K562 (cell line): ENCODE results near the gene PLA2G2C. TPM values are rescaled to one million over a fixed set of nuclear protein-coding genes. Genes with fewer than 3 reads are reported as not detected.

Experiments
- EGR1 ChIP-seq: fragments of 450-650 bp; conservative IDR thresholded peaks from 2 replicates; pipeline ENCODE4 v1.6.1; 2017; ENCODE audit warnings: mild to moderate bottlenecking
- EP300 ChIP-seq: IDR thresholded peaks from 2 replicates; pipeline ENCODE4 v1.6.1; 2012; ENCODE audit warnings: low read length, improper control_type of control experiment
- GATA2 ChIP-seq: sonication (generic); formaldehyde crosslinking; IDR thresholded peaks from 2 replicates; pipeline ENCODE4 v1.4.0; 2020; ENCODE audit warnings: mild to moderate bottlenecking, missing genetic modification reagents
- LEF1 ChIP-seq: fragments of 450-650 bp; IDR thresholded peaks from 2 replicates; pipeline ENCODE4 v1.6.1; 2016; ENCODE audit warnings: mild to moderate bottlenecking
- MEF2A ChIP-seq: IDR thresholded peaks from 2 replicates; pipeline ENCODE4 v1.6.1; 2011; ENCODE audit warnings: low read depth, mild to moderate bottlenecking, low read length, moderate library complexity; ENCODE audit not compliant: control insufficient read depth
- NFIC ChIP-seq: fragments of 450-650 bp; IDR thresholded peaks from 2 replicates; pipeline ENCODE4 v1.6.1; 2017; ENCODE audit warnings: mild to moderate bottlenecking, inconsistent platforms
- PCBP1 ChIP-seq: fragments of 200-400 bp; formaldehyde crosslinking; IDR thresholded peaks from 2 replicates; pipeline ENCODE4 v1.6.1; 2018; ENCODE audit warnings: mild to moderate bottlenecking, low read depth, low read length; ENCODE audit not compliant: poor library complexity, severe bottlenecking
- POLR2A ChIP-seq: fragments of 450-650 bp; conservative IDR thresholded peaks from 2 replicates; pipeline ENCODE4 v1.6.1; 2016
- POLR2AphosphoS2 ChIP-seq: IDR thresholded peaks from 2 replicates; pipeline ENCODE4 v1.6.1; 2012; ENCODE audit warnings: low read length, improper control_type of control experiment
- POLR2AphosphoS5 ChIP-seq: IDR thresholded peaks from 2 replicates; pipeline ENCODE4 v1.6.1; 2011; ENCODE audit warnings: mild to moderate bottlenecking, low read depth, low read length, moderate library complexity; ENCODE audit not compliant: control insufficient read depth, insufficient read depth
- POLR2H ChIP-seq: IDR thresholded peaks from 2 replicates; pipeline ENCODE4 v1.6.1; 2016; ENCODE audit warnings: missing genetic modification characterization, low read depth, mild to moderate bottlenecking, control low read depth, missing compliant biosample characterization, moderate library complexity
- RAD51 ChIP-seq: fragments of 450-650 bp; IDR thresholded peaks from 2 replicates; pipeline ENCODE4 v1.7.1; 2016; ENCODE audit warnings: low read depth, mild to moderate bottlenecking, borderline replicate concordance
- TBP ChIP-seq: optimal IDR thresholded peaks from 2 replicates; pipeline ENCODE3; 2011; ENCODE audit warnings: low read depth, low read length, improper control_type of control experiment
- TEAD4 ChIP-seq, 2 experiments: sonication (generic) in 1 of 2; formaldehyde crosslinking in 1 of 2; IDR thresholded peaks; 2 replicates each; pipeline versions ENCODE4 v1.6.1 to v1.8.0; 2012 to 2022; ENCODE audit warnings: borderline replicate concordance in 1 of 2, inconsistent platforms in 1 of 2, low read length in 1 of 2, mild to moderate bottlenecking in 1 of 2, missing genetic modification reagents in 1 of 2
- THRAP3 ChIP-seq: fragments of 450-650 bp; IDR thresholded peaks from 2 replicates; pipeline ENCODE4 v1.6.1; 2016; ENCODE audit warnings: mild to moderate bottlenecking, inconsistent platforms, borderline replicate concordance
- ZNF436 ChIP-seq: fragments of 250-450, 450-650 bp; sonication (Bioruptor Pico); formaldehyde crosslinking; IDR thresholded peaks from 2 replicates; pipeline ENCODE4 v1.7.0; 2020; ENCODE audit warnings: mild to moderate bottlenecking
- polyA plus RNA-seq, 8 experiments: library from polyadenylated mRNA; depleted of rRNA in 4 of 8; stranded (reverse) in 5 of 8; unstranded in 3 of 8; fragments of >200 nt; fragmentation: Nextera tagmentation in 2 of 8; fragmentation: Illumina TruSeq in 1 of 8; extraction: Ambion mirVana in 2 of 8; extraction: Trizol in 1 of 8; gene quantifications; 2 replicates each; pipeline versions ENCODE4 v1.2.1 to v1.2.3, GENCODE V29; 2011 to 2014; ENCODE audit warnings: inconsistent platforms in 1 of 8, missing spikeins in 1 of 8
- total RNA-seq, 7 experiments: library from RNA; depleted of rRNA in 6 of 7; stranded (reverse); fragments of >200 nt in 6 of 7; fragmentation: Illumina TruSeq in 2 of 7; extraction: Trizol in 2 of 7; gene quantifications; 2 replicates each; pipeline versions ENCODE4 v1.2.1 to v1.2.3, GENCODE V29; 2011 to 2021; ENCODE audit warnings: low replicate concordance in 1 of 7
- TF ChIP-seq, protein P1 (sequence below), 2 experiments: fragments of 450-650 bp; conservative IDR thresholded peaks; 2 replicates each; pipeline ENCODE4 v1.6.1; 2017; ENCODE audit warnings: mild to moderate bottlenecking in 2 of 2, moderate library complexity in 2 of 2
- TF ChIP-seq, protein P2 (sequence below), 2 experiments: IDR thresholded peaks; 2 replicates each; pipeline ENCODE4 v1.6.1; 2011; ENCODE audit warnings: borderline replicate concordance in 1 of 2, control low read depth in 1 of 2, low read depth in 1 of 2, low read length in 1 of 2, mild to moderate bottlenecking in 1 of 2, mixed read lengths in 1 of 2, moderate library complexity in 1 of 2; ENCODE audit not compliant: insufficient read depth in 1 of 2, insufficient read length in 1 of 2, poor library complexity in 1 of 2, severe bottlenecking in 1 of 2; ENCODE audit errors: extremely low read depth in 1 of 2
- TF ChIP-seq, protein P3 (sequence below): fragments of 450-650 bp; IDR thresholded peaks from 2 replicates; pipeline ENCODE4 v1.6.1; 2018; ENCODE audit not compliant: partially characterized antibody
- TF ChIP-seq, protein P4 (sequence below): sonication (generic); formaldehyde crosslinking; IDR thresholded peaks from 2 replicates; pipeline ENCODE4 v1.8.1; 2022; ENCODE audit warnings: missing genetic modification reagents

The PLA2G2C gene
- total and polyA plus RNA-seq, 9 of the 15 experiments (the other 6 are each of a cell fraction or from before 2014, with no cell fraction given): 0.14 to 0.49 (median 0.21) TPM

DNA sequence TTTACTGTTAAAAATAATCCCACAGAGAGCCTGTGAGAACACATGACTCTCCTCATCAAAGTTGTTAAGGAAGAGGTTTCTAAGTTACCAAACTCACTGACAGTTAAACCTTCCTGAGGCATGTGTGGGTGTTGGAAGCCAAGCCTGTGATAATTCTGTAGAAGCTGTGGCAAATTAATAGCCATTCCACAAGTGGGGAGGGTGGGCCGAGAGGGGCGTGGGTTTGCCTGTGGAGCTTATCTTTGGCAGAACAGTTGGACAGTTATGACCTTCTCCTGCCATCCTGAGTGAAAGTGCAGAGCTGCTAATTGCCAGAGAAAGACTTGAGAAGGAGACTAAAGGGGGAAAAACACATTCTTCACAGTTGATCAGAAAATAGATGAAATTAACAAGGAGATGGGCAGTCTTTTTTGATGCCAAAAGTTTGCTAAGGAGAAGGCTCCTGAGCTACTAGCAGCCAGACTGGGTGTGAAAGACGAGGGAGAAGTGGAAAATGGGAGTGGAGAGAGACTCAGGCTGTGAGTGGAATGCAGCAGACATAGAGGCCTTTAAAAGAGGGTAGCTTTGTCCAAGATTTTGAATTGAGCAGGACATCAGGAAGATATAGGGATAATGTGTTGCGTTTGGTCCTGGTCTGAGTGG is 1.6 kb upstream of the PLA2G2C start (continued):
- TF ChIP-seq TBP: peak; percentile 35
- TF ChIP-seq RAD51: peak; percentile 21; the same call in 1 of the 2 replicates
- peak; percentile 82 for TF ChIP-seq POLR2H (tag)
- TF ChIP-seq NFIC: peak; percentile 57
- TF ChIP-seq ZNF436 (CRISPR knock-in tag): no peak
- TF ChIP-seq, protein P1, sequence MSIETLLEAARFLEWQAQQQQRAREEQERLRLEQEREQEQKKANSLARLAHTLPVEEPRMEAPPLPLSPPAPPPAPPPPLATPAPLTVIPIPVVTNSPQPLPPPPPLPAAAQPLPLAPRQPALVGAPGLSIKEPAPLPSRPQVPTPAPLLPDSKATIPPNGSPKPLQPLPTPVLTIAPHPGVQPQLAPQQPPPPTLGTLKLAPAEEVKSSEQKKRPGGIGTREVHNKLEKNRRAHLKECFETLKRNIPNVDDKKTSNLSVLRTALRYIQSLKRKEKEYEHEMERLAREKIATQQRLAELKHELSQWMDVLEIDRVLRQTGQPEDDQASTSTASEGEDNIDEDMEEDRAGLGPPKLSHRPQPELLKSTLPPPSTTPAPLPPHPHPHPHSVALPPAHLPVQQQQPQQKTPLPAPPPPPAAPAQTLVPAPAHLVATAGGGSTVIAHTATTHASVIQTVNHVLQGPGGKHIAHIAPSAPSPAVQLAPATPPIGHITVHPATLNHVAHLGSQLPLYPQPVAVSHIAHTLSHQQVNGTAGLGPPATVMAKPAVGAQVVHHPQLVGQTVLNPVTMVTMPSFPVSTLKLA (conservative IDR thresholded peaks at IDR 0.05): peak in 1 of 2 experiments; percentile 57; a peak in 3 of 4 replicates
- peak; percentile 85 for TF ChIP-seq POLR2AphosphoS5
- peak; percentile 16; the same call in 1 of the 2 replicates for TF ChIP-seq GATA2 (CRISPR knock-in tag)
- peak; percentile 96 for TF ChIP-seq EGR1
- TF ChIP-seq THRAP3: no peak
- 0 out of 2 replicates have a peak, but pooled peaks have one; percentile 9 for TF ChIP-seq MEF2A
- peak; percentile 75 for TF ChIP-seq LEF1
- TF ChIP-seq EP300: peak; percentile 93
- peak; percentile 82 for TF ChIP-seq TEAD4 (IDR thresholded peaks at IDR 0.05; ENCODE audit: low read length)
- no peak for TF ChIP-seq TEAD4 (CRISPR knock-in tag; IDR thresholded peaks at IDR 0.05; ENCODE audit: borderline replicate concordance)
- TF ChIP-seq, protein P2, sequence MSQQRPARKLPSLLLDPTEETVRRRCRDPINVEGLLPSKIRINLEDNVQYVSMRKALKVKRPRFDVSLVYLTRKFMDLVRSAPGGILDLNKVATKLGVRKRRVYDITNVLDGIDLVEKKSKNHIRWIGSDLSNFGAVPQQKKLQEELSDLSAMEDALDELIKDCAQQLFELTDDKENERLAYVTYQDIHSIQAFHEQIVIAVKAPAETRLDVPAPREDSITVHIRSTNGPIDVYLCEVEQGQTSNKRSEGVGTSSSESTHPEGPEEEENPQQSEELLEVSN (IDR thresholded peaks at IDR 0.05; ENCODE audit: borderline replicate concordance in 1 of 2, extremely low read depth in 1 of 2, insufficient read depth in 1 of 2, insufficient read length in 1 of 2, low read depth in 1 of 2, low read length in 1 of 2, poor library complexity in 1 of 2, severe bottlenecking in 1 of 2): peak in 1 of 2 experiments; percentile 15
- peak; percentile 35; the same call in 1 of the 2 replicates for TF ChIP-seq POLR2A
- TF ChIP-seq, protein P3, sequence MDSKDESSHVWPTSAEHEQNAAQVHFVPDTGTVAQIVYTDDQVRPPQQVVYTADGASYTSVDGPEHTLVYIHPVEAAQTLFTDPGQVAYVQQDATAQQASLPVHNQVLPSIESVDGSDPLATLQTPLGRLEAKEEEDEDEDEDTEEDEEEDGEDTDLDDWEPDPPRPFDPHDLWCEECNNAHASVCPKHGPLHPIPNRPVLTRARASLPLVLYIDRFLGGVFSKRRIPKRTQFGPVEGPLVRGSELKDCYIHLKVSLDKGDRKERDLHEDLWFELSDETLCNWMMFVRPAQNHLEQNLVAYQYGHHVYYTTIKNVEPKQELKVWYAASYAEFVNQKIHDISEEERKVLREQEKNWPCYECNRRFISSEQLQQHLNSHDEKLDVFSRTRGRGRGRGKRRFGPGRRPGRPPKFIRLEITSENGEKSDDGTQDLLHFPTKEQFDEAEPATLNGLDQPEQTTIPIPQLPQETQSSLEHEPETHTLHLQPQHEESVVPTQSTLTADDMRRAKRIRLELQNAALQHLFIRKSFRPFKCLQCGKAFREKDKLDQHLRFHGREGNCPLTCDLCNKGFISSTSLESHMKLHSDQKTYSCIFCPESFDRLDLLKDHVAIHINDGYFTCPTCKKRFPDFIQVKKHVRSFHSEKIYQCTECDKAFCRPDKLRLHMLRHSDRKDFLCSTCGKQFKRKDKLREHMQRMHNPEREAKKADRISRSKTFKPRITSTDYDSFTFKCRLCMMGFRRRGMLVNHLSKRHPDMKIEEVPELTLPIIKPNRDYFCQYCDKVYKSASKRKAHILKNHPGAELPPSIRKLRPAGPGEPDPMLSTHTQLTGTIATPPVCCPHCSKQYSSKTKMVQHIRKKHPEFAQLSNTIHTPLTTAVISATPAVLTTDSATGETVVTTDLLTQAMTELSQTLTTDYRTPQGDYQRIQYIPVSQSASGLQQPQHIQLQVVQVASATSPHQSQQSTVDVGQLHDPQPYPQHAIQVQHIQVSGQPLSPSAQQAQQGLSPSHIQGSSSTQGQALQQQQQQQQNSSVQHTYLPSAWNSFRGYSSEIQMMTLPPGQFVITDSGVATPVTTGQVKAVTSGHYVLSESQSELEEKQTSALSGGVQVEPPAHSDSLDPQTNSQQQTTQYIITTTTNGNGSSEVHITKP: peak; percentile 4
- TF ChIP-seq PCBP1: no peak
- TF ChIP-seq, protein P4, sequence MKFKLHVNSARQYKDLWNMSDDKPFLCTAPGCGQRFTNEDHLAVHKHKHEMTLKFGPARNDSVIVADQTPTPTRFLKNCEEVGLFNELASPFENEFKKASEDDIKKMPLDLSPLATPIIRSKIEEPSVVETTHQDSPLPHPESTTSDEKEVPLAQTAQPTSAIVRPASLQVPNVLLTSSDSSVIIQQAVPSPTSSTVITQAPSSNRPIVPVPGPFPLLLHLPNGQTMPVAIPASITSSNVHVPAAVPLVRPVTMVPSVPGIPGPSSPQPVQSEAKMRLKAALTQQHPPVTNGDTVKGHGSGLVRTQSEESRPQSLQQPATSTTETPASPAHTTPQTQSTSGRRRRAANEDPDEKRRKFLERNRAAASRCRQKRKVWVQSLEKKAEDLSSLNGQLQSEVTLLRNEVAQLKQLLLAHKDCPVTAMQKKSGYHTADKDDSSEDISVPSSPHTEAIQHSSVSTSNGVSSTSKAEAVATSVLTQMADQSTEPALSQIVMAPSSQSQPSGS (CRISPR knock-in tag): no peak
- TF ChIP-seq POLR2AphosphoS2: peak; percentile 68; the same call in 1 of the 2 replicates
